Measurements from ENCODE around the gene PLEKHH2.

PLEKHH2 gene

DNA sequence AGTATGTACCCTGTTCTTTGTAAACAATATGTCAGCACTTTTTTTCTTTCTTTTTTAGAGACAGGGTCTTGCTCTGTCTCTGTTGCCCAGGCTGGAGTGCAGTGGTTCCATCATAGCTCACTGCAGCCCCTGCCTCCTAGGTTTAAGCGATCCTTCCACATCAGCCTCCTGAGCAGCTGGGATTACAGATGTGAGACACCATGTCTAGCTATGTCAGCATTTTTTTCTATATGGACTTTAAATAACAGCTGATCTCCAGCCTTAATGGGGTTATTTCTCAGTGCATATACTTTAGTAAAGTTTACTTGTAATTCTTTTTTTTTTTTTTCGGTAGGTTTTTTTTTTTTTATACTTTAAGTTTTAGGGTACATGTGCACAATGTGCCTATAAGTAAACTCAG, 174.9 kb downstream of the PLEKHH2 start:
- DNase-seq (ENCODE audit: low read depth in 2 of 2), result no peak

DNA sequence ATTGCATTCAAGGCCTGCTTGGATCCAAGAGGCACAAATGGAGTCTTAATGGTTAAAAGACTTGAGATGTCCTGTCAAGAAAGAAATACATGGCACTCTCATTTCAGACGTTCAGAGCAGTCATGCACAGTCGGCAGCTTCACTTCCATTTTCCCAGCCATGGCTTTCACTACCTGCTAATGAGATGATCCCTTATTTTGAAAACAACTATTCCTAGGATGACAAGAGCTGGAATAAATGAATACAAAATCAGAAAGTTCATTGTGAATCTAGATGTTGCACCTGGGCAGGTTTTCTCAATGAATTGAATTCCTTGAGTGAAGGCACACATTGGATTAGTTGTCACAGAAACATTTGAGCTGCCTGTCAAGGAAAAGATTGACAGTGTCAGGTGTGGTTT, 175.9 kb downstream of the PLEKHH2 start:
- no peak for DNase-seq (ENCODE audit: low read depth in 2 of 2)

DNA sequence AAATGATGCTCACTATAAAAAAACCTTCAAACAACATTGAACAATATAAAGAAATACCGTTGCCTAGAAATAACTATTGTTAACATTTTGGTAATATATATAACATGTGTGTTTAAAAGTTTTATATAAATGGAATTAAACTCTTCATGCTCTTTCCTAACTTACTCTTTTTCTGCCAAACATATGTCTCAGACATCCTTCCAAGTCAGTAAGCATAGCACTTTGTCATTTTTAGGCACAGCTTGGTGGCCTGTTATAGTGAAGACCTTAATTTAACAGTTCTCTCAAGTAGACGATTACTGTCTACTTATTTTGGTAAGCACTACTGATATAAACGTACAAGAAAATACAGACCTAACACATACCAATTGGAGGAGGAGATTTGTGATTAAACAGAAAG, 177.7 kb downstream of the PLEKHH2 start:
- DNase-seq (ENCODE audit: low read depth in 2 of 2), result no peak

All from stimulated activated CD8-positive, alpha-beta memory T cell treated with anti-CD3 and anti-CD28 coated beads, Interleukin-2, amount 100 ng/mL, for 48 hours (primary cell).